ENCODE measurements around the gene ASB13. TPM values are rescaled to one million over a fixed set of nuclear protein-coding genes. Genes with fewer than 3 reads are reported as not detected.

Gene ASB13
- total and polyA plus RNA-seq, 3 experiments from 2014 or later, result 6.8 to 8.7 (median 7.5) TPM

- Histone ChIP-seq H3K4me1 (ENCODE audit: insufficient read depth, low read length) (no peaks in the 10 kb centered on the region), H3K9me3 (ENCODE audit: low read length) (no peaks in the 10 kb centered on the region), H3K27ac (ENCODE audit: low read depth, low read length) (no peak overlapping the region), H3K36me3 (ENCODE audit: insufficient read depth, low read length) (no peaks in the 10 kb centered on the region), H3K4me3 (ENCODE audit: low read length) (no peak overlapping the region), H3K27me3 (ENCODE audit: insufficient read depth, low read length, poor library complexity, severe bottlenecking) (no peaks in the 10 kb centered on the region)
- no peak overlapping the region for H3K4me3 Mint-ChIP-seq
- H3K27ac Mint-ChIP-seq, result no peak overlapping the region
- H3K36me3 Mint-ChIP-seq, result peaks cover 0 to 4% (median under 1%) of the 10 kb centered on the region in 3 donors
- DNase-seq, result no peak
- peaks cover 0 to 3% (median 0%) of the 10 kb centered on the region in 5 donors for H3K9me3 Mint-ChIP-seq
- POLR2A ChIA-PET, result no interaction called here
- H3K4me1 Mint-ChIP-seq, result no peaks in the 10 kb centered on the region
- peaks cover 1 to 14% of the 10 kb centered on the region in 2 donors for H3K27me3 Mint-ChIP-seq
- CTCF ChIA-PET, result interaction anchor here (0.9 kb wide), 1 partner anchor 19 kb away, joined by 3 read pairs; no protein-coding TSS in a partner anchor
Observed at GRCh38 chr10:5603091-5603847, 63.1 kb downstream of the ASB13 start.

GRCh38 chr10:5601826-5602495, 64.4 kb downstream of the ASB13 start:
- POLR2A ChIA-PET, result no interaction called here

GRCh38 chr10:5600908-5601307, 65.5 kb downstream of the ASB13 start:
- no peak for DNase-seq
- POLR2A ChIA-PET, result no interaction called here
- CTCF ChIA-PET, result interaction anchor here (1.2 kb wide), 1 partner anchor 22 kb away, joined by 3 read pairs; no protein-coding TSS in a partner anchor
- Mint-ChIP-seq H3K9me3 (no peaks in the 10 kb centered on the region), H3K4me3 (no peak overlapping the region), H3K27ac (peak overlapping the region in 1 of 8 donors; percentile 22), H3K4me1 (no peaks in the 10 kb centered on the region), H3K36me3 (peaks cover 0 to 6% (median 4%) of the 10 kb centered on the region in 3 donors), H3K27me3 (peaks cover 2 to 10% of the 10 kb centered on the region in 2 donors)
- H3K36me3 ChIP-seq (ENCODE audit: insufficient read depth, low read length), result no peaks in the 10 kb centered on the region
- no peak overlapping the region for H3K4me3 ChIP-seq (ENCODE audit: low read length)
- H3K27ac ChIP-seq (ENCODE audit: low read depth, low read length), result no peak overlapping the region
- H3K9me3 ChIP-seq (ENCODE audit: low read length), result no peaks in the 10 kb centered on the region
- H3K4me1 ChIP-seq (ENCODE audit: insufficient read depth, low read length), result no peaks in the 10 kb centered on the region
- no peaks in the 10 kb centered on the region for H3K27me3 ChIP-seq (ENCODE audit: insufficient read depth, low read length, poor library complexity, severe bottlenecking)

More at GRCh38 chr10:5601826-5602495, 64.4 kb downstream of the ASB13 start:
- H3K4me1 Mint-ChIP-seq, result no peaks in the 10 kb centered on the region
- no peaks in the 10 kb centered on the region for H3K9me3 Mint-ChIP-seq
- H3K27me3 Mint-ChIP-seq, result peaks cover 2 to 5% of the 10 kb centered on the region in 2 donors
- no peaks in the 10 kb centered on the region for H3K27me3 ChIP-seq (ENCODE audit: insufficient read depth, low read length, poor library complexity, severe bottlenecking)
- no peak for DNase-seq
- H3K9me3 ChIP-seq (ENCODE audit: low read length), result no peaks in the 10 kb centered on the region
- no peak overlapping the region for H3K4me3 ChIP-seq (ENCODE audit: low read length)
- H3K36me3 ChIP-seq (ENCODE audit: insufficient read depth, low read length), result no peaks in the 10 kb centered on the region
- no peak overlapping the region for H3K27ac Mint-ChIP-seq
- no peak overlapping the region for H3K4me3 Mint-ChIP-seq
- CTCF ChIA-PET, result interaction anchor here (0.9 to 1.2 kb wide), 2 partner anchors 21 kb away, joined by 3 read pairs; no protein-coding TSS in a partner anchor
- H3K36me3 Mint-ChIP-seq, result peaks cover 0 to 6% (median 4%) of the 10 kb centered on the region in 3 donors
- no peaks in the 10 kb centered on the region for H3K4me1 ChIP-seq (ENCODE audit: insufficient read depth, low read length)
- H3K27ac ChIP-seq (ENCODE audit: low read depth, low read length), result no peak overlapping the region

DNA sequence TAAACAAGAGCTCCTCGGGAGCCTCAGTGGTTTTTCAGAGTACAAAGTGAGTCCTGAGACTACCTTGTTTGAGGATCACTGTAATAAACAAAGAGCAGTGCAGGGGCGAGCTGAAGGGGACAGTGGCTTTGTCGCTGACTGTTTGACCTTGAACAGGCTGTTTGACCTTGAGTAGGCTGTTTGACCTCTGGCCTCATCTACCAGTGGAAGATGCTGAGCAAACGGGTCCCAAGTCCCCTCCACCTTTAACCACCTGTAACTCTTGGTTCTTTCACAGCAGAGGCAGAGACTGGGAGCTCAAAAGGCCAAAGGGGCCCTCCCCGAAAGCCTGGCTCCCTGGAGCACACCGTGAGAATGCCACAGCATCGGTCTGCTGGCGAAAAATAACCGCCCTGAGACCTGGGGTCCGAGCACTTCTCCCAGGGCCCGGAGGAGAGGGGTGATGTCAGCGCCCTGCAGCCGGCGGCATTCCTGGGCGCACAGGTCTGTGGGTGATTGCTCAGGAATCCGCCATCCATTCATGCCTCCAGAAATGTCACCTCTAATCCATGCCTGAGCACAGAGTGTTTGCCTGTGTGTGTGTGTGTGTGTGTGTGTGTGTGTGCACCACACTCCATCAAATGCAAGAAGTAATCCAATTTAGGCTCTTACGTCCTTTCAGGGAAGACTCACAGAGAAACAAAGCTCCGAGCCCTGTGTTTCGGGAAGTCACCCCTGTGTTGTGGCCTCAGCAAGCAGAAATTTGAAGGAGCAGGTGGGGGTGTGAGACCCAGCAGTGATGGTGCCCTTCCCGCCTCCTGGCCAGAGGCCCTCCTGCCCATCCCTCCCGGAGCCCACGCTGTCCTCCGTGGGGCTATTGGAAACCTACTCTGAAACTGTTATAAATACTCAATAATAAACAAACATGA, 66.5 kb downstream of the ASB13 start:
- no peaks in the 10 kb centered on the region for H3K27me3 ChIP-seq (ENCODE audit: insufficient read depth, low read length, poor library complexity, severe bottlenecking)
- no peak for DNase-seq
- no peaks in the 10 kb centered on the region for H3K4me1 ChIP-seq (ENCODE audit: insufficient read depth, low read length)
- Mint-ChIP-seq H3K27ac (no peak overlapping the region), H3K36me3 (peaks cover 0 to 6% (median 4%) of the 10 kb centered on the region in 3 donors), H3K4me3 (no peak overlapping the region), H3K27me3 (peaks cover 8 to 18% of the 10 kb centered on the region in 2 donors), H3K4me1 (no peaks in the 10 kb centered on the region), H3K9me3 (no peaks in the 10 kb centered on the region)
- H3K36me3 ChIP-seq (ENCODE audit: insufficient read depth, low read length), result no peaks in the 10 kb centered on the region
- H3K27ac ChIP-seq (ENCODE audit: low read depth, low read length), result no peak overlapping the region
- ChIA-PET POLR2A (no interaction called here), CTCF (no interaction called here)
- no peaks in the 10 kb centered on the region for H3K9me3 ChIP-seq (ENCODE audit: low read length)
- H3K4me3 ChIP-seq (ENCODE audit: low read length), result no peak overlapping the region

DNA sequence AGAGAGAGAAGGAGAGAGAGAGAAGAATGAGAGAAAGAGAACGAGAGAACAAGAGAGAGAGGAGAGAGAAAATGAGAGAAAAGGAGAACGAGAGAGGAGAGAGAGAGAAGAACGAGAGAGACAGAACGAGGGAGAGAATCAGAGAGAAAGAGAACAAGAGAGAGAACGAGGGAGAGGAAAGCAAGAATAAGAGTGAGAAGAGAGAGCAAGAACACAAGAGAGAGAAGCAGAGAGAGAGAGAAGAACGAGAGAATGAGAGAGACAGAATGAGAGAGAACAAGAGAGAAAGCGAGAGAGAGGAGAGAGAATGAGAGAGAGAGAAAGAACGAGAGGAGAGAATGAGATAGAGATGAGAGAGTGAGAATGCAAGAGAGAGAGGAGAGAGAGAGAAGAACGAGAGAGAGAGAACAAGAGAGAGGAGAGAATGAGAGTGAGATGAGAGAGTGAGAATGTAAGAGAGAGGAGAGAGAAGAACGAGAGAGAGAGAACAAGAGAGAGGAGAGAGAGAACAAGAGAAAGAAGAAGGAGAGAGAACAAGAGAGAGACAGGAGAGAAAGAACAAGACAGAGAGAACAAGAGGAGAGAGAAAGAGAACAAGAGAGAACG, 68.2 kb downstream of the ASB13 start:
- Histone ChIP-seq H3K36me3 (ENCODE audit: insufficient read depth, low read length) (no peaks in the 10 kb centered on the region), H3K27ac (ENCODE audit: low read depth, low read length) (no peak overlapping the region), H3K4me1 (ENCODE audit: insufficient read depth, low read length) (peaks cover 5% of the 10 kb centered on the region), H3K9me3 (ENCODE audit: low read length) (no peaks in the 10 kb centered on the region), H3K27me3 (ENCODE audit: insufficient read depth, low read length, poor library complexity, severe bottlenecking) (no peaks in the 10 kb centered on the region), H3K4me3 (ENCODE audit: low read length) (no peak overlapping the region)
- peaks cover 10 to 32% of the 10 kb centered on the region in 2 donors for H3K27me3 Mint-ChIP-seq
- H3K9me3 Mint-ChIP-seq, result no peaks in the 10 kb centered on the region
- H3K4me3 Mint-ChIP-seq, result no peak overlapping the region
- DNase-seq, result no peak
- ChIA-PET CTCF (no interaction called here), POLR2A (no interaction called here)
- no peak overlapping the region for H3K27ac Mint-ChIP-seq
- peaks cover 0 to 6% (median 4%) of the 10 kb centered on the region in 3 donors for H3K36me3 Mint-ChIP-seq
- H3K4me1 Mint-ChIP-seq, result no peaks in the 10 kb centered on the region

GRCh38 chr10:5596611-5597341, 69.6 kb downstream of the ASB13 start:
- H3K27me3 Mint-ChIP-seq, result peaks cover 12 to 43% of the 10 kb centered on the region in 2 donors
- no peaks in the 10 kb centered on the region for H3K9me3 Mint-ChIP-seq
- H3K27ac ChIP-seq (ENCODE audit: low read depth, low read length), result no peak overlapping the region
- no peaks in the 10 kb centered on the region for H3K36me3 ChIP-seq (ENCODE audit: insufficient read depth, low read length)
- peaks cover 0 to 6% (median 0%) of the 10 kb centered on the region in 3 donors for H3K36me3 Mint-ChIP-seq
- H3K4me1 Mint-ChIP-seq, result no peaks in the 10 kb centered on the region
- H3K27me3 ChIP-seq (ENCODE audit: insufficient read depth, low read length, poor library complexity, severe bottlenecking), result no peaks in the 10 kb centered on the region
- no peak overlapping the region for H3K4me3 ChIP-seq (ENCODE audit: low read length)
- H3K27ac Mint-ChIP-seq, result no peak overlapping the region
- POLR2A ChIA-PET, result no interaction called here
- H3K4me1 ChIP-seq (ENCODE audit: insufficient read depth, low read length), result peaks cover 5% of the 10 kb centered on the region
- no peaks in the 10 kb centered on the region for H3K9me3 ChIP-seq (ENCODE audit: low read length)
- no peak overlapping the region for H3K4me3 Mint-ChIP-seq
- CTCF ChIA-PET, result no interaction called here
- DNase-seq, result no peak

DNA sequence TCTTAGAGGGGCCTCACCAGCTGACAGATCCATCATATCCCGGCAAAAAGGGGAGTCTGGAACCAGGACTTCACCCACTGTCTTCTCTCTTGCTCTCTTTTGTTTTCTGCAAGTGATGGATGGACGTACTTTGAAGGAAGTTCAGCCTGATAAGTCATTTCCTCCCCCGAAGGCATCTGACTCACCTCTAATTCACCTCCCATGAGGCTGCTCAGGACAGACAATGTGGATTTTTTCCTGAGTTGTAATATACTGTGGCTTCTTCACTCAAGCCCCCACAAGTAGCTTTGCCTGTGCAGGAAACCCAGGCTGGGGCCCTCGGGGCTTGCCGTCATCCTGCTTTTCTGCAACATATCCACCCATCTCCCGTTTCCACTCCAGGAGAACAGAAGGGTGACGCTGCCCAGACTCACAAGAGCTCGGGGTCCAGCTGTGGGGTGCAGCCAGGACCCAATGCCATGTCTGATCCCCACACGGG, 70.4 kb downstream of the ASB13 start:
- H3K4me3 Mint-ChIP-seq, result no peak overlapping the region
- CTCF ChIA-PET, result no interaction called here

More for the DNA sequence above, 70.4 kb downstream of the ASB13 start:
- no peaks in the 10 kb centered on the region for H3K9me3 ChIP-seq (ENCODE audit: low read length)
- H3K27ac ChIP-seq (ENCODE audit: low read depth, low read length), result no peak overlapping the region
- no peaks in the 10 kb centered on the region for H3K4me1 Mint-ChIP-seq
- no peaks in the 10 kb centered on the region for H3K36me3 ChIP-seq (ENCODE audit: insufficient read depth, low read length)
- peaks cover 12 to 47% of the 10 kb centered on the region in 2 donors for H3K27me3 Mint-ChIP-seq
- no peaks in the 10 kb centered on the region for H3K27me3 ChIP-seq (ENCODE audit: insufficient read depth, low read length, poor library complexity, severe bottlenecking)
- no peaks in the 10 kb centered on the region for H3K9me3 Mint-ChIP-seq
- H3K4me1 ChIP-seq (ENCODE audit: insufficient read depth, low read length), result peaks cover 5% of the 10 kb centered on the region
- peaks cover 0 to 6% (median 0%) of the 10 kb centered on the region in 3 donors for H3K36me3 Mint-ChIP-seq
- DNase-seq, result no peak
- POLR2A ChIA-PET, result no interaction called here
- H3K27ac Mint-ChIP-seq, result no peak overlapping the region
- H3K4me3 ChIP-seq (ENCODE audit: low read length), result no peak overlapping the region

Measured in CD8-positive, alpha-beta memory T cell (primary cell).